ENCODE results near the gene CAND2.

CAND2 gene

DNA sequence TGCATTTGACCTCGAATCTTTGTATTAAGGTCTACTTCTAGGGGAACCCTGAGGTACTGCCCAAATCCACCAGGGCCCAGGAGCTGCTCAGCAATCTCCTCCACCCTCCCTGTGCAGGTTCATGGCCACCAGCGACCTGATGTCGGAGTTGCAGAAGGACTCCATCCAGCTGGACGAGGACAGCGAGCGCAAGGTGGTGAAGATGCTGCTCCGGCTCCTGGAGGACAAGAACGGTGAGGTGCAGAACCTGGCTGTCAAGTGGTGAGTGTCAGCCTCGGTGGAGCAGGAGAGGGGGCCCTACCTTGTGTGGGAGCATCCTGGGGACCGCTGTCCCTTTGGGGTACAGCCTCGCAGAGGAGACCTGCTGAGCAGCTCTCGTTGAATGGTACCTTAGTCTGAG, 6.9 kb downstream of the CAND2 start:
- H3K4me3 ChIP-seq (ENCODE audit: low read depth, low read length) = no peak overlapping the region

DNA sequence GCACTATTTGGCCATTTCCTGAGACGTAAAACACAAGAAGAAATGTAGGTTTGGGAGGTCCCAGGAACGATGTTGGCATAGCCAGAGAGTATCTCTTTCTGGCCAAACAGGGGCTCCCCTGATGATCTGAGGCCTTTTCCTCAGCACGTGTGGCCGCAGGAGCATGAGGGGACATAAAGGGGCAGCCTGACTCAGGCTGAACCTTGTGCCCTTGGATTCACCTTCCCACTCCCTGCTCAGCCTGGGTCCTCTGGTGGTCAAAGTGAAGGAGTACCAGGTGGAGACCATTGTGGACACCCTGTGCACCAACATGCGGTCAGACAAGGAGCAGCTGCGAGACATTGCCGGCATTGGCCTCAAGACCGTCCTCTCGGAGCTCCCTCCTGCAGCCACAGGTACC, 10.6 kb downstream of the CAND2 start:
- H3K4me3 ChIP-seq (ENCODE audit: low read depth, low read length) = no peak overlapping the region

DNA sequence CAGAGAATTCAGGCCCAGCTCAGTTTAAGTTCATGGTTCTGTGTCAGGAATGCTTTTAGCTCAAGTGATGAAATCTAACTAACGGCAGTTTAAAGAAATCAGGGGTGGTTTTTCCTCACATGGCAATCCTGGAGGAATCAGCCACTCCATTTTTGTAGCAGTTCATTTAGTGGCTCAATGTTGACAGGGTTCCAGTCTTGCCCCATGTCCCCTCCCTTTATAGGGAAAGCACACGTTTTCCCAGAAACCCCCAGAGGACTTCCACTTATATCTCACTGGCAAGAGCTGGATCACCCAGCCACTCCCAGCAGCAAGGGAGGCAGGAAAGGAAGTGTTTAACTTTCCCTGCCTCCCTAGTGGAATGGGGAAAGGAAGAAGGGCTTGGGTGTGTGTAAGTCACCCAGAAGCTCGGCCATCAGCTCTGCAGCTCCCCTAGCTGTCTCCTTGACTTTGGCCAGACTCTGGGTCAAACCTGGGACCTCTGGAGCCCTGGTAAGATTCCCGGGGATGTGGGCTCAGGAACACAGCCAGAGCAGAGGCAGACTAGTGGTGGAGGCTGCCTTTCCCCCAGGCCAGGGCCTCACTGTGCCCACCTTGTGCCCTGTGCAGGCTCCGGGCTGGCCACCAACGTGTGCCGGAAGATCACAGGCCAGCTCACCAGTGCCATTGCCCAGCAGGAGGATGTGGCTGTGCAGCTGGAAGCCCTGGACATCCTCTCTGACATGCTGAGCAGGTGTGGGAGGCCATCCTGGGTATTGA, 11.3 kb downstream of the CAND2 start:
- no peak overlapping the region for H3K4me3 ChIP-seq (ENCODE audit: low read depth, low read length)

DNA sequence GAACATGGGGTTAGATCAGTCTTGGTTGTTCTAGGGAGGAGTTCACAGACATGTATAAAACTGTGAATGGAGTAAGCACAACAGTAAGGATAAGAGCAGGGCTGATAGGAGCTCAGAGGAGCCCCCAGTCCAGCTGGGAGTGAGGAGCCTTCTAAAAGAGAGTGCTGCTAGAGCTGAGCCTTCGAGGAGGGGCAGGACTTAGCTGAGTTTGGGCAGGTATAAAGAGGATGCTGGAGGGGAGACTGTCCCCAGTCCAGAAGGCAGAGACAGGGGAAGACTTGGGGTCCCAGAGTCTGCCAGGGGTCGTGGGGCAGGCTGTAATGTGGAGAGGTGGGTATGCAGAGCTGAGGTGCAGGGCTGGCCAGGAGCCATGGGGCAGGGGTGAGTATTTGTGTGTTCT, 12.1 kb downstream of the CAND2 start:
- no peak overlapping the region for H3K4me3 ChIP-seq (ENCODE audit: low read depth, low read length)

DNA sequence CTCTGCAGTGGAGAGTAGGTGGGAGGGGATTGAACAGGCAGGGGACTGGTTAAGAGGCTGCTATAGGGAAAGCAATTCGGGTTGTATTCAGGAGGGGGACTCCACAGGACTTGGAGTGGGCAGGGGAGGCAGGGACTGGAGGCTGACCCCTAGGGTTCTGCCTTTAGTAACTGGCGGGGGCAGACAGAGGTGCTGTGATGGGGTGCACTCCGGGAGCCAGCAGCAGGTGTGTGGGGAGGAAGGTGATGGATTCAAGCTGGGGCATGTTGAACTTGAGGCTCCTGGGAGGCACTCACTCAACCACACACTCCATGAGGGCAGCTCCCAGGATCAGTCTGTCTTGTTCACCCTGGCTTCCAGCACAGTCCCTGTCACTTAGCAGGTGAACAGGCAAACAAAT, 12.5 kb downstream of the CAND2 start:
- H3K4me3 ChIP-seq (ENCODE audit: low read depth, low read length) = no peak overlapping the region

DNA sequence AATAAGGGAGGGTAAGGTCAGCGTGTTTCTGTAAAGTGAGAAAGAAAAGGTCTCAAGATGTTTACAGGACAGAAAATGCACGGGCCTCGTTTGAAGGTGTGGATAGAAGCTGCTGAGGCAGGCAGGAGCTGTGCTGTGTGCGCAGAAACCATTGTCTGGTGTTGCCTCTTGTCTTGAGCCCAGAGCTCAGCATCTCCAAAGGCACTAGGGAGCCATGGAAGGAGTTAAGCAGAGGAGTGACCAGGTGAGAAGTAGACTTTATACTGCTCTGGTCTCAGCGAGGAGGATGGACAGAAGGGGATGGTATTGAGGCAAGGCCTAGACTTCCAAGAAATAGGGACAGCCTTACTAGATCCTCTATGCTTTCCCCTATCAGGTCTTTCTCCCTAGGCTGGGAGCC, 13.0 kb downstream of the CAND2 start:
- peak overlapping the region; percentile 44 for H3K4me3 ChIP-seq (ENCODE audit: low read depth, low read length)

DNA sequence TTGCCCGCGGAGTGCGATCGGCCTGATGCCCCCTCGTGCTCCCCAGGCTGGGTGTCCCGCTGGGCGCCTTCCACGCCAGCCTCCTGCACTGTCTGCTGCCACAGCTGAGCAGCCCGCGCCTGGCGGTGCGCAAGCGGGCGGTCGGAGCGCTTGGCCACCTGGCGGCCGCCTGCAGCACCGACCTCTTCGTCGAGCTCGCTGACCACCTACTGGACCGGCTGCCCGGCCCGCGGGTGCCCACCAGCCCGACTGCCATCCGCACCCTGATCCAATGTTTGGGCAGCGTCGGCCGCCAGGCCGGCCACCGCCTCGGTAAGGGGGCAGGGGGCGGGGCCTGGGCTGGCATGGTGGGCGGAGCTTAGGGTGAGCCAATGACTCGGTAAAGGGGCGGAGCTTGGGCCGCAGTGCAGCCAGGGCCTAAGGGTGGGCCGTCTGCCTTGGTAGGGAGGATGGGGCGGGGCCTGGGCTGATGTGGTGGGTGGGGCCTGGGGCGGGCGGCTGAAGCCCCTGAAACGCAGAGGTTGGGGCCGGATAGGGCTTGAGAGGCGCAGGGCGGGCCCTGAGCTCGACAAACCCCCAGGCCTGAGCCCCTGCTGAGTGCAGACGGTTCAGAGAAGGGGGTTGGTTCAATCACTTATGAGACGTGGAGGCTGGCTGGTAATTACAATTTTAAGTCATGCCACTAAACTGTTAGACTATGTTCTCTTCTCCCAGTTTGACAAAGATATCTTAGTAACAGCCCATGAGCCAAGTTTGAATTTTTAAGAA, 13.7 kb downstream of the CAND2 start:
- peak overlapping the region; percentile 44 for H3K4me3 ChIP-seq (ENCODE audit: low read depth, low read length)

DNA sequence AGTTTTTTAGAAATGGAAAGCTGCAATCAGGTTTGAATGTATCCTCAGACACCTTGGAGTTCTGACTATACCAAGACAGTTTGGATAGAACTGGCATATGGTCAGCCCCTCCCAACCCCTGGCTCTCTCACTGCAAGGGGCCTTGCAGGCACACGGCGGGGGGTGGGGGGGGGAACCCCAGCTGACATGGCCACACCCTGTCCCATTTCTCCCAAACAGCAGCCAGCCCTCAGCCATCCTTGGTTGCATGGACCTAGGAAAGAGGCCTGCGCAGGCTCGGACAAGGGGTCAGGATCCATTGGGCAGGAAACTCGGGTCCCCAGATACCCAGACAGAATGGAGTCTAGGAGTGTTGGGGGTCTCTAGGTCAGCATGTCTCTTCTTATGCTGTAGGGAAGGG, 14.5 kb downstream of the CAND2 start:
- no peak overlapping the region for H3K4me3 ChIP-seq (ENCODE audit: low read depth, low read length)

DNA sequence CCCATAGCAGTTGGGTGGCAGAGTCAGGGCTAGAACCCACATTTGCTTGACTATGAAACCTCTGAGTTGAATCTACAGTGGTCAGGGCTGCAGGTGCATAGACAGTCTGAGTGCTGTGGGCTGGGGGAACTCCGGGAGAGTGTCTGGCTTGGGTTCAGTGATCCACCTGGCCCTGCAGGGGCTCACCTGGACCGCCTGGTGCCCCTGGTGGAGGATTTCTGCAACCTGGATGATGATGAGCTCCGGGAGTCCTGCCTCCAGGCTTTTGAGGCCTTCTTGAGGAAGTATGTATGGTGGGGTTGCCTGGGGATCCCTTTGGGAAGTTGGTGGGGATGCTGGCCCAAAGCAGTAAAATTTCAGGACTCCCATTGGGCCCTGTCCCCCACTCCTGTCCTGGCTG, 16.3 kb downstream of the CAND2 start:
- no peak overlapping the region for H3K4me3 ChIP-seq (ENCODE audit: low read depth, low read length)

DNA sequence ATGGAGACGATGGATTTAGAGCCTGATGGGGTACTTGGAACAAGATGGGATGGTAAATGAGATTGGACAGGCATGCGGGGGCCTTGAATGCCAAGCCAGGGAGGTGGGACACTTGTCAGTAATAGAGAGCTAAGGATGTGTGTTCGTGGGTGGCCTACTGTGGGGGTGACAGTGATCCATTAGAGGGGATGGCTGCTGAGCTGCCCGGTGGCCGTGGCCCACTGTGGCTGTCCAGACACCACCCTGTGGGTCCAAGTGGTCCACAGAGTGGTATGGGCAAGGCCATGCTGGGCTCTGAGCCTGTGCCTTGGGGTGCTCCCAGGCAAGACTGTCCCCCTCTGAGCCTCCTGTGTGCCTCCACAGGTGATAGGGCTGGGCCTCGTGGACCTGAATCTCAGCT, 17.5 kb downstream of the CAND2 start:
- no peak overlapping the region for H3K4me3 ChIP-seq (ENCODE audit: low read depth, low read length)

DNA sequence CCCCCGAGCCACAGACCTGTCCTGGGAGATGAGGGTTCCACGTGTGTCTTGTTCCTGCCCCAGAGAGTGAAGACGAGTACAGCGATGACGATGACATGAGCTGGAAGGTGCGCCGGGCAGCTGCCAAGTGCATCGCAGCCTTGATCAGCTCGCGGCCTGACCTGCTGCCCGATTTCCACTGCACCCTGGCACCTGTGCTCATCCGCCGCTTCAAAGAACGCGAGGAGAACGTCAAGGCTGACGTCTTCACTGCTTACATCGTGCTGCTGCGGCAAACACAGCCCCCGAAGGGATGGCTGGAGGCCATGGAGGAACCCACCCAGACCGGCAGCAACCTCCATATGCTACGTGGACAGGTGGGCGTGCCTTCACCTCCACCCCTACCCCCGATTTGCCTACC, 18.6 kb downstream of the CAND2 start:
- H3K4me3 ChIP-seq (ENCODE audit: low read depth, low read length) = no peak overlapping the region

DNA sequence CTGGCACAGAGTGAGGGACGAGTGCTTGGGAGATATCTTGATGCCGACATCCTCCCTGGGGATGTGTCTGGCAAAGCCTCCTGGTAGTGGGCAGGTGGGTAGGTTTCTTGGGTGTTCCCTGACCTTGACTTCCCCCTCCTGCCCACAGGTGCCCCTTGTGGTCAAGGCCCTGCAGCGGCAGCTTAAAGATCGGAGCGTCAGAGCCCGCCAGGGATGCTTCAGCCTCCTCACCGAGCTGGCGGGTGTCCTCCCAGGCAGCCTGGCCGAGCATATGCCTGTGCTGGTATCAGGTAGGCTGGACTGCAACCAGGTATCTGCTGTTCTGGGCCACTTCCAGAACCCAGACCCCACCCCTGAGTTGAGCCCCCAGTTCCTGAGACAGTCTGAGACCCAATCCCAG, 19.2 kb downstream of the CAND2 start:
- no peak overlapping the region for H3K4me3 ChIP-seq (ENCODE audit: low read depth, low read length)

DNA sequence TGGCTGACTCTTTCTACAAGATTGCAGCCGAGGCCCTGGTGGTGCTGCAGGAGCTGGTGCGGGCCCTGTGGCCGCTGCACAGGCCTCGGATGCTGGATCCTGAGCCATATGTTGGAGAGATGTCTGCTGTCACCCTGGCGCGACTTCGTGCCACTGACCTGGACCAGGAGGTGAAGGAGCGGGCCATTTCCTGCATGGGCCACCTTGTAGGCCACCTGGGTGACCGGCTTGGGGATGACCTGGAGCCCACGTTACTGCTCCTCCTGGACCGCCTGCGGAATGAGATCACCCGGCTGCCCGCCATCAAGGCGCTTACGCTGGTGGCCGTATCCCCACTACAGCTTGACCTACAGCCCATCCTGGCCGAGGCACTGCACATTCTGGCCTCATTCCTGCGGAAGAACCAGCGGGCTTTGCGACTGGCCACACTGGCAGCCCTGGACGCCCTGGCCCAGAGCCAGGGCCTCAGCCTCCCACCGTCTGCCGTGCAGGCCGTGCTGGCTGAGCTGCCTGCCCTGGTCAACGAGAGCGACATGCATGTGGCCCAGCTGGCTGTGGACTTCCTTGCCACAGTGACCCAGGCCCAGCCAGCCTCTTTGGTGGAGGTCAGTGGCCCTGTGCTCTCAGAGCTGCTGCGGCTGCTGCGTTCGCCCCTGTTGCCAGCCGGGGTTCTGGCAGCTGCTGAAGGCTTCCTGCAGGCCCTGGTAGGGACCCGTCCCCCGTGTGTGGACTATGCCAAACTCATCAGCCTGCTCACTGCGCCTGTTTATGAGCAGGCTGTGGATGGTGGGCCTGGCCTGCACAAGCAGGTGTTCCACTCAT, 20.3 kb downstream of the CAND2 start:
- no peak overlapping the region for H3K4me3 ChIP-seq (ENCODE audit: low read depth, low read length)

DNA sequence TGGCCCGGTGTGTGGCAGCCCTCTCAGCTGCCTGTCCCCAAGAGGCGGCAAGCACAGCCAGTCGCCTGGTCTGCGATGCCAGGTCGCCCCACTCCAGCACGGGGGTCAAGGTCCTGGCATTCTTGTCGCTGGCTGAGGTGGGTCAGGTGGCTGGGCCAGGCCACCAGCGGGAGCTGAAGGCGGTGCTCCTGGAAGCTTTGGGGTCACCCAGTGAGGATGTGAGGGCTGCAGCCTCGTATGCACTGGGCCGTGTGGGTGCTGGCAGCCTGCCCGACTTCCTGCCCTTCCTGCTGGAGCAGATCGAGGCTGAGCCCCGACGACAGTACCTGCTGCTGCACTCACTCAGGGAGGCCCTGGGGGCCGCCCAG, 20.8 kb downstream of the CAND2 start:
- H3K4me3 ChIP-seq (ENCODE audit: low read depth, low read length) = no peak overlapping the region

DNA sequence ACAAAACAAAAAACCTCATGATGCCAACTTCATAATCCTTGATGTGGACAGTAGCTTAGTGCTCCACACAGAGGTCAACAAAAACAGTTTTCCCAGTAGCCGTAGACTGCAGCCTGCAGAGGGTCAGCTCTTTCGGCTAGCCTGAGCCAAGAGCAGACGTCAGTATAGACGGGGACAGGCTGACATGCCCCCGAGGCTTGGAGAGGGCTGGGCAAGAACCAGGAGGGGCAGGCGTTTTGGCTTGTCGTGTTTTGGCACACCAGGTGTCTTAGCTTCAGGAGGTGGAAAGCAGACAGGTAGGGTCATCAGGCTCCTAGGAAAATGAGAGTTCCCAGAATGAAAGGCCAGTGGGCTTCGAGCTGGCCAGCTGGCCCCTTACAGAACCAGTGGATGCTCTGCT, 21.8 kb downstream of the CAND2 start:
- H3K4me3 ChIP-seq (ENCODE audit: low read depth, low read length) = no peak overlapping the region

DNA sequence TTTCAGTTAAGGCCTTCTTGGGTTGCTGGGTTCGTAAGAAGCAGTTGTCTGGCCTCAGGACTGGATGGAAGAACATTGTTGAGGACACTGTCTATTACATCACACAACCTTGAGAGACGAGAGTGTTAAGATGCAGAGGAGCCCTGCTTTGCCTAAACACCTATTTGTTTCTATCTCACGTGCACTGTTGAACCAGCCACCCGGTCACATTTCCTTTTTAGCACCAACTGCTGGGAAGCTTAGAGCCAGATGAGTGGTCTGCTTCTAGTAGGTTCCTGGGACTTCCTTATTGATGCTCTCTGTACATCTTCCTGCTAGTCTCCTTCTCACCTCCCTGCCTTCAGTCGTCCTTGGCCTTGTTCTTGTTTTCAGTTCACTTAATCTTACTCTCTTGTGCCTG, 22.3 kb downstream of the CAND2 start:
- no peak overlapping the region for H3K4me3 ChIP-seq (ENCODE audit: low read depth, low read length)

DNA sequence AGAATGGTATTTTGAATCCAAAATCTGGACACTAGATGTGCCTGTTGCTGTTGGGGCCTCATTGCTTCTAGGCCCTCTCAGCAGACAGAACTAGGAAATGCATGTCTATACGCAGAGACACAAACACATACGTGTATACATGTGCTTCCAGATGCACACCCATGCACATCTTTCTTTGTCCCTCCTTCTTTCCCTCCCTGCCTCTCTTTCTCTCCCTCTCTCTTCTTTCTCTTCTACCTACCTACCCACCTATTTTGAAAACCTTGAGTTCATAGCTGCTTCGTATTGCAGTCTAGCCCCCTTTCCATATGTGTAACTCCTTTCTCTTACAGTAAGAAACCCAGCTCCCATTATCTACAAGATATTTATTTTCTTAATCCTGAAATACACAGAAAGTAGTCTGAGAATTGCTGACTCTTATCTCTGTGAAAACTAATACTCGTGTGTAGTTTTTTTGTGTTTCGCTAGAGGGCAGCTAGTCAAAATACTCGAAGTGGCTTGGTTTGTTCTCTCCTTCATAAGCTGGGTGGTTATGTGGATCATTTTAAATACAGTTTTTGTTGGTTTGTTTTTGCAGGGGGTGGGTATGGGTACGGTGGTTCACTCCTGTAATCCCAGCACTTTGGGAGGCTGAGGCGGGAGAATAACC, 26.4 kb downstream of the CAND2 start:
- H3K4me3 ChIP-seq (ENCODE audit: low read depth, low read length) = no peak overlapping the region

DNA sequence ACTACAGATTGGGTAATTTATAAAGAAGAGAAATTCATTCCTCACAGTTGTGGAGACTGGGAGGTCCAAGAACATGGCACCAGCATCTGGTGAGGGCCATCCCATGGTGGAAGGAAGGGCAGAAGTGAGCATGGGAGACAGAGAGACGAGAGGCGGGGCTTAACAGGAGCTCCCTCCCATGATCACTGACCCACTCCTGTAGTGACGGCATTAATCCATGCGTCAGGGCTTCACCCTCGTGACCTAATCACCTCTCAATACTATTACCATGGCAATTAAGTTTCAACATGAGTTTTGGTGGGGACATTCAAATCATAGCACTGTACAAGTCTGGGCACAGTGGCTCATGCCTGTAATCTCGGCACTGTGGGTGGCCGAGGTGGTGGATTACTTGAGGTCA, 27.8 kb downstream of the CAND2 start:
- no peak overlapping the region for H3K4me3 ChIP-seq (ENCODE audit: low read depth, low read length)

DNA sequence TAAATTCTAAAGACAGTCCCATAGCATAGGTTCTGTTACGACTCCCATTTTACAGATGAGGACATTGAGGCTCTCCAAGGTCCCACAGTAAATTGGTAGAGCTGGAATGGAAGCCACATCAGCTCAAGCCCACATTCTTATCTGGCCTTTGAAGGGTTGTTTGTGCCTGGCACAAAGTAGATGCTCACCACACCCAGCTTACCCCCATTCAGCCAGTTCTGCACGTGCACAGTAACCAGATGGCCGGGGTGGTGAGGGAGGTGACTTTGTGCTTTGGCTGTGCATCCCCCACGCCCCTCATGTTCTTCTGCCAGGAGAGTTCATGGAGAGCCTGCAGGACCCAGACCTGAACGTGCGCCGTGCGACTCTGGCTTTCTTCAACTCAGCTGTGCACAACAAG, 28.7 kb downstream of the CAND2 start:
- no peak overlapping the region for H3K4me3 ChIP-seq (ENCODE audit: low read depth, low read length)

DNA sequence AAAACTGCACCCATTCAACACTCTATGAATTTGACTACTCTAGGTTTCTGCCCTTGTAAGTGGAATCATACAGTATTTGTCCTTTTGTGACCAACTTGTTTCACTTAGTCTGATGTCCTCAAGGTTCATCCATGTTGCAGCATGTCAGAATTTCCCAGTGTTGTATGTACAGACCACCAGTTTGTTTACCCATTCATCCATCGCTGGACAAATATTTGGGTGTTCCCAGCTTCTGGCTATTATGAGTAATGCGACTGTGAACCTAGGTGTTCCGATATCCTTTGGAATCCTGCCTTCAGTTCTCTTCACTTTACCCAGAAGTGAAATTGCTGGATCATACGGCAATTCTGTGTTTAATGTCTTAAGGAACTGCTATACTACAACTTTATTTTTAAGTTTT, 32.3 kb downstream of the CAND2 start:
- H3K4me3 ChIP-seq (ENCODE audit: low read depth, low read length) = no peak overlapping the region

DNA sequence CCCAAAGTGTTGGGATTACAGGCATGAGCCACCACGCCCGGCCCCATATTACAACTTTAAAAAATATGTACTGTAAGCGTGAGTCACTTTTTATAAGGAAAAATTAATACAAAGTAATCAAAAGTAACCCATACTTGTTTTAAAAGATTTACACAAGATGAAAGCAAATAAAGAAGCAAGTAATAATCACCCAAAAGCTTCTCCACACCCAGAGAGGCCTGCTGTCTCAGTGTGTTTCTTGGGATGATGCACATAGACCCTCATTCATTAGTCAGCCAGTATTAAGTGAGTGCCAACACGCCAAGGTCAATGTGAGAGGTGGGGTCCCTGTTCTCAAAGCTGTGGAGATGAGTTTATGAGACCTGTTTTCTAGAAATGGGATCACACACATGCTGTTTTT, 32.9 kb downstream of the CAND2 start:
- no peak overlapping the region for H3K4me3 ChIP-seq (ENCODE audit: low read depth, low read length)
